ENCODE results near the gene CLEC2D. TPM values are rescaled to one million over a fixed set of nuclear protein-coding genes. Genes with fewer than 3 reads are reported as not detected.

Gene CLEC2D
- total and polyA plus RNA-seq, 4 experiments from 2014 or later = 241 to 297 (median 291) TPM

- Mint-ChIP-seq H3K4me1 (peaks cover 5 to 32% (median 9%) of the 10 kb centered on the region in 4 donors), H3K27me3 (peaks cover 0 to 4% of the 10 kb centered on the region in 2 donors), H3K36me3 (peaks cover 0 to 3% of the 10 kb centered on the region in 2 donors), H3K9me3 (no peaks in the 10 kb centered on the region), H3K27ac (peak overlapping the region in 2 of 7 donors; percentile 19 to 53), H3K4me3 (no peak overlapping the region)
- no peaks in the 10 kb centered on the region for H3K27me3 ChIP-seq (ENCODE audit: insufficient read depth, low read length)
- intact Hi-C loops (cut with micrococcal nuclease) = no loop called here
- POLR2A ChIA-PET (ENCODE audit: partially characterized antibody) = no interaction called here
- CTCF ChIA-PET (ENCODE audit: partially characterized antibody) = no interaction called here
- H3K4me3 ChIP-seq (ENCODE audit: low read length in 2 of 2) = no peak overlapping the region
- H3K9me3 ChIP-seq (ENCODE audit: control insufficient read depth in 1 of 2, low read length in 2 of 2) = no peaks in the 10 kb centered on the region
- no peak overlapping the region for H3K27ac ChIP-seq (ENCODE audit: low read depth, low read length)
- peaks cover 13% of the 10 kb centered on the region for H3K4me1 ChIP-seq (ENCODE audit: insufficient read depth, low read length)
- no peak for DNase-seq
- no peaks in the 10 kb centered on the region for H3K36me3 ChIP-seq (ENCODE audit: insufficient read depth, low read length)
Measured at GRCh38 chr12:9727813-9728212, 58.3 kb downstream of the CLEC2D start.

GRCh38 chr12:9729082-9729481 lies 59.6 kb downstream of the CLEC2D start:
- H3K36me3 ChIP-seq (ENCODE audit: insufficient read depth, low read length) = no peaks in the 10 kb centered on the region
- Mint-ChIP-seq H3K27me3 (peaks cover 0 to 2% of the 10 kb centered on the region in 2 donors), H3K27ac (peak overlapping the region in 1 of 7 donors; percentile 65), H3K4me3 (no peak overlapping the region), H3K9me3 (peaks cover 0 to 2% (median 0%) of the 10 kb centered on the region in 8 donors), H3K4me1 (peaks cover 9 to 39% (median 12%) of the 10 kb centered on the region in 4 donors), H3K36me3 (no peaks in the 10 kb centered on the region)
- no peak for DNase-seq
- ChIA-PET POLR2A (ENCODE audit: partially characterized antibody) (interaction anchor here (1.3 kb wide), 1 partner anchor 63 kb away, joined by 5 read pairs; no protein-coding TSS in a partner anchor), CTCF (ENCODE audit: partially characterized antibody) (interaction anchor here (1.2 to 2.5 kb wide), 2 partner anchors 14 to 95 kb away, joined by 4 to 16 read pairs; no protein-coding TSS in a partner anchor)
- H3K27me3 ChIP-seq (ENCODE audit: insufficient read depth, low read length) = no peaks in the 10 kb centered on the region
- no peaks in the 10 kb centered on the region for H3K9me3 ChIP-seq (ENCODE audit: control insufficient read depth in 1 of 2, low read length in 2 of 2)
- intact Hi-C loops (cut with micrococcal nuclease) = no loop called here
- H3K4me1 ChIP-seq (ENCODE audit: insufficient read depth, low read length) = peaks cover 19% of the 10 kb centered on the region
- H3K27ac ChIP-seq (ENCODE audit: low read depth, low read length) = no peak overlapping the region
- H3K4me3 ChIP-seq (ENCODE audit: low read length in 2 of 2) = no peak overlapping the region

- Histone ChIP-seq H3K27me3 (ENCODE audit: insufficient read depth, low read length) (no peaks in the 10 kb centered on the region), H3K4me1 (ENCODE audit: insufficient read depth, low read length) (peaks cover 19% of the 10 kb centered on the region), H3K4me3 (ENCODE audit: low read length in 2 of 2) (no peak overlapping the region), H3K27ac (ENCODE audit: low read depth, low read length) (no peak overlapping the region), H3K36me3 (ENCODE audit: insufficient read depth, low read length) (no peaks in the 10 kb centered on the region), H3K9me3 (ENCODE audit: control insufficient read depth in 1 of 2, low read length in 2 of 2) (no peaks in the 10 kb centered on the region)
- intact Hi-C loops (cut with micrococcal nuclease) = no loop called here
- ChIA-PET CTCF (ENCODE audit: partially characterized antibody) (interaction anchor here (0.9 to 2.5 kb wide), 4 partner anchors 13 to 96 kb away, joined by 3 to 16 read pairs (median 5); no protein-coding TSS in a partner anchor), POLR2A (ENCODE audit: partially characterized antibody) (interaction anchor here (1.1 to 4.9 kb wide), 6 partner anchors 12 to 82 kb away, joined by 3 to 36 read pairs (median 6); no protein-coding TSS in a partner anchor)
- no peaks in the 10 kb centered on the region for H3K36me3 Mint-ChIP-seq
- peaks cover 9 to 39% (median 11%) of the 10 kb centered on the region in 4 donors for H3K4me1 Mint-ChIP-seq
- H3K27me3 Mint-ChIP-seq = peaks cover 0 to 2% of the 10 kb centered on the region in 2 donors
- H3K4me3 Mint-ChIP-seq = peak overlapping the region in 3 of 8 donors; percentile 6 to 49 (median 19)
- H3K27ac Mint-ChIP-seq = peak overlapping the region in 3 of 7 donors; percentile 60 to 66 (median 65)
- H3K9me3 Mint-ChIP-seq = peaks cover 0 to 2% (median 0%) of the 10 kb centered on the region in 8 donors
- no peak for DNase-seq
Measured at GRCh38 chr12:9730011-9730410, 60.5 kb downstream of the CLEC2D start.

GRCh38 chr12:9730591-9730990 lies 61.1 kb downstream of the CLEC2D start:
- H3K27ac Mint-ChIP-seq = peak overlapping the region in 3 of 7 donors; percentile 65 to 84 (median 71)
- intact Hi-C loops (cut with micrococcal nuclease) = no loop called here
- peak overlapping the region in 3 of 8 donors; percentile 21 to 72 (median 36) for H3K4me3 Mint-ChIP-seq
- no peaks in the 10 kb centered on the region for H3K36me3 ChIP-seq (ENCODE audit: insufficient read depth, low read length)
- H3K9me3 Mint-ChIP-seq = peaks cover 0 to 2% (median 0%) of the 10 kb centered on the region in 8 donors
- CTCF ChIA-PET (ENCODE audit: partially characterized antibody) = interaction anchor here (0.9 to 2.5 kb wide), 4 partner anchors 12 to 41 kb away, joined by 3 to 16 read pairs (median 4); no protein-coding TSS in a partner anchor
- peaks cover 0 to under 1% of the 10 kb centered on the region in 2 donors for H3K27me3 Mint-ChIP-seq
- POLR2A ChIA-PET (ENCODE audit: partially characterized antibody) = interaction anchor here (1.1 to 4.9 kb wide), 5 partner anchors 12 to 83 kb away, joined by 3 to 36 read pairs (median 7); no protein-coding TSS in a partner anchor
- H3K27me3 ChIP-seq (ENCODE audit: insufficient read depth, low read length) = no peaks in the 10 kb centered on the region
- H3K4me1 Mint-ChIP-seq = peaks cover 10 to 40% (median 11%) of the 10 kb centered on the region in 4 donors
- H3K36me3 Mint-ChIP-seq = no peaks in the 10 kb centered on the region
- DNase-seq = no peak
- peaks cover 19% of the 10 kb centered on the region for H3K4me1 ChIP-seq (ENCODE audit: insufficient read depth, low read length)
- peak overlapping the region; percentile 21 for H3K27ac ChIP-seq (ENCODE audit: low read depth, low read length)
- H3K4me3 ChIP-seq (ENCODE audit: low read length in 2 of 2) = no peak overlapping the region
- no peaks in the 10 kb centered on the region for H3K9me3 ChIP-seq (ENCODE audit: control insufficient read depth in 1 of 2, low read length in 2 of 2)

GRCh38 chr12:9731393-9731792 lies 61.9 kb downstream of the CLEC2D start:
- peaks cover 13 to 46% (median 15%) of the 10 kb centered on the region in 4 donors for H3K4me1 Mint-ChIP-seq
- ChIA-PET CTCF (ENCODE audit: partially characterized antibody) (interaction anchor here (0.9 to 2.5 kb wide), 2 partner anchors 11 to 40 kb away, joined by 3 to 16 read pairs; no protein-coding TSS in a partner anchor), POLR2A (ENCODE audit: partially characterized antibody) (interaction anchor here (1.0 to 4.9 kb wide), 3 partner anchors 11 to 70 kb away, joined by 4 to 36 read pairs (median 4); no protein-coding TSS in a partner anchor)
- H3K36me3 ChIP-seq (ENCODE audit: insufficient read depth, low read length) = no peaks in the 10 kb centered on the region
- peak overlapping the region; percentile 31 to 88 (median 71) for H3K27ac Mint-ChIP-seq
- H3K27ac ChIP-seq (ENCODE audit: low read depth, low read length) = no peak overlapping the region
- peak overlapping the region; percentile 54 to 88 (median 62) for H3K4me3 Mint-ChIP-seq
- no peak overlapping the region for H3K4me3 ChIP-seq (ENCODE audit: low read length in 2 of 2)
- H3K36me3 Mint-ChIP-seq = no peaks in the 10 kb centered on the region
- H3K4me1 ChIP-seq (ENCODE audit: insufficient read depth, low read length) = peaks cover 22% of the 10 kb centered on the region
- H3K9me3 ChIP-seq (ENCODE audit: control insufficient read depth in 1 of 2, low read length in 2 of 2) = no peaks in the 10 kb centered on the region
- H3K27me3 ChIP-seq (ENCODE audit: insufficient read depth, low read length) = no peaks in the 10 kb centered on the region
- DNase-seq = no peak
- intact Hi-C loops (cut with micrococcal nuclease) = no loop called here
- no peaks in the 10 kb centered on the region for H3K27me3 Mint-ChIP-seq
- H3K9me3 Mint-ChIP-seq = peaks cover 0 to 2% (median 0%) of the 10 kb centered on the region in 8 donors

- peaks cover 0 to 2% (median 0%) of the 10 kb centered on the region in 8 donors for H3K9me3 Mint-ChIP-seq
- no peak overlapping the region for H3K27ac ChIP-seq (ENCODE audit: low read depth, low read length)
- intact Hi-C loops (cut with micrococcal nuclease) = no loop called here
Measured at GRCh38 chr12:9731797-9732196, 62.3 kb downstream of the CLEC2D start.

GRCh38 chr12:9732921-9733461 lies 63.5 kb downstream of the CLEC2D start, which contains the start of gene CLECL1:
Gene CLECL1 (minus strand): TSS chr12:9733097.
- Histone ChIP-seq H3K36me3 (ENCODE audit: insufficient read depth, low read length) (no peaks in the 10 kb centered on the region), H3K4me1 (ENCODE audit: insufficient read depth, low read length) (peaks cover 38% of the 10 kb centered on the region), H3K27ac (ENCODE audit: low read depth, low read length) (peak within 1 kb of the TSS; percentile 28), H3K27me3 (ENCODE audit: insufficient read depth, low read length) (no peaks in the 10 kb centered on the region), H3K9me3 (ENCODE audit: control insufficient read depth in 1 of 2, low read length in 2 of 2) (no peaks in the 10 kb centered on the region), H3K4me3 (ENCODE audit: low read length in 2 of 2) (peak within 1 kb of the TSS in 1 of 2 donors; percentile 6)
- POLR2A ChIA-PET (ENCODE audit: partially characterized antibody) = interaction anchor here (0.6 to 4.9 kb wide), 6 partner anchors 9 to 194 kb away, joined by 3 to 36 read pairs (median 4); no protein-coding TSS in a partner anchor
- H3K4me3 Mint-ChIP-seq = peak within 1 kb of the TSS; percentile 72 to 88 (median 82)
- H3K27ac Mint-ChIP-seq = peak within 1 kb of the TSS; percentile 19 to 89 (median 84)
- H3K27me3 Mint-ChIP-seq = no peaks in the 10 kb centered on the region
- CTCF ChIA-PET (ENCODE audit: partially characterized antibody) = interaction anchor here (2.6 kb wide), 1 partner anchor 10 kb away, joined by 10 read pairs; no protein-coding TSS in a partner anchor
- no peak for DNase-seq
- H3K36me3 Mint-ChIP-seq = no peaks in the 10 kb centered on the region
- peaks cover 22 to 59% (median 28%) of the 10 kb centered on the region in 4 donors for H3K4me1 Mint-ChIP-seq
- peaks cover 0 to 2% (median 0%) of the 10 kb centered on the region in 8 donors for H3K9me3 Mint-ChIP-seq
- intact Hi-C loops (cut with micrococcal nuclease) = loop anchor here (1.0 kb wide), 1 partner anchor 8 kb away; no protein-coding TSS in a partner anchor

More at GRCh38 chr12:9731797-9732196, 62.3 kb downstream of the CLEC2D start:
- peak overlapping the region in 6 of 7 donors; percentile 65 to 88 (median 78) for H3K27ac Mint-ChIP-seq
- H3K4me3 Mint-ChIP-seq = peak overlapping the region; percentile 54 to 88 (median 68)
- peaks cover 26% of the 10 kb centered on the region for H3K4me1 ChIP-seq (ENCODE audit: insufficient read depth, low read length)
- H3K36me3 Mint-ChIP-seq = no peaks in the 10 kb centered on the region
- peaks cover 16 to 50% (median 18%) of the 10 kb centered on the region in 4 donors for H3K4me1 Mint-ChIP-seq
- no peaks in the 10 kb centered on the region for H3K27me3 ChIP-seq (ENCODE audit: insufficient read depth, low read length)
- no peaks in the 10 kb centered on the region for H3K27me3 Mint-ChIP-seq
- no peaks in the 10 kb centered on the region for H3K9me3 ChIP-seq (ENCODE audit: control insufficient read depth in 1 of 2, low read length in 2 of 2)
- H3K4me3 ChIP-seq (ENCODE audit: low read length in 2 of 2) = no peak overlapping the region
- no peaks in the 10 kb centered on the region for H3K36me3 ChIP-seq (ENCODE audit: insufficient read depth, low read length)
- CTCF ChIA-PET (ENCODE audit: partially characterized antibody) = interaction anchor here (0.5 to 2.6 kb wide), 2 partner anchors 11 to 1075 kb away, joined by 3 to 10 read pairs; no protein-coding TSS in a partner anchor
- no peak for DNase-seq
- POLR2A ChIA-PET (ENCODE audit: partially characterized antibody) = interaction anchor here (1.0 to 4.9 kb wide), 3 partner anchors 10 to 71 kb away, joined by 4 to 36 read pairs (median 4); no protein-coding TSS in a partner anchor
